K562 (cell line): ENCODE measurements around the gene COL20A1. TPM values are rescaled to one million over a fixed set of nuclear protein-coding genes. Genes with fewer than 3 reads are reported as not detected.

Experiments used
- BMI1 ChIP-seq: fragments of 150-350 bp; IDR thresholded peaks from 2 replicates; pipeline ENCODE4 v1.6.1; 2014; ENCODE audit warnings: low read length
- CLOCK ChIP-seq: fragments of 250-450 bp; sonication (Bioruptor Pico); IDR thresholded peaks from 2 replicates; pipeline ENCODE4 v1.4.0; 2020; ENCODE audit warnings: mild to moderate bottlenecking, moderate library complexity, borderline replicate concordance
- FOXJ2 ChIP-seq: fragments of 200-800 bp; sonication (Bioruptor generic); IDR thresholded peaks from 2 replicates; pipeline ENCODE4 v1.6.1; 2016; ENCODE audit warnings: missing genetic modification characterization, missing compliant biosample characterization
- HNRNPK ChIP-seq: fragments of 200-400 bp; formaldehyde crosslinking; IDR thresholded peaks from one replicate; pipeline ENCODE4 v1.6.1; 2018; ENCODE audit warnings: mild to moderate bottlenecking, low read depth, low read length; ENCODE audit not compliant: poor library complexity, severe bottlenecking
- ID3 ChIP-seq, 2 experiments: fragments of 250-450 bp in 1 of 2; fragments of 450-650 bp in 1 of 2; sonication (Bioruptor Pico) in 1 of 2; IDR thresholded peaks; 2 replicates each; pipeline versions ENCODE4 v1.6.1 to v1.8.0; 2016 to 2021; ENCODE audit warnings: mild to moderate bottlenecking in 2 of 2, moderate library complexity in 2 of 2, missing compliant biosample characterization in 1 of 2, missing genetic modification characterization in 1 of 2
- NBN ChIP-seq: fragments of 450-650 bp; IDR thresholded peaks from 2 replicates; pipeline ENCODE4 v1.6.1; 2016; ENCODE audit warnings: low read depth, mild to moderate bottlenecking
- PURB ChIP-seq: sonication (generic); formaldehyde crosslinking; IDR thresholded peaks from 2 replicates; pipeline ENCODE4 v1.9.0; 2021; ENCODE audit warnings: low read depth, mild to moderate bottlenecking, missing genetic modification reagents
- SPI1 ChIP-seq: IDR thresholded peaks from 2 replicates; pipeline ENCODE4 v1.6.1; 2011; ENCODE audit warnings: low read depth, low read length, control low read depth, borderline replicate concordance
- SRSF9 ChIP-seq: fragments of 200-400 bp; formaldehyde crosslinking; IDR thresholded peaks from 2 replicates; pipeline ENCODE4 v1.6.1; 2017; ENCODE audit warnings: low read depth, low read length, borderline replicate concordance
- ZNF124 ChIP-seq: sonication (generic); formaldehyde crosslinking; IDR thresholded peaks from 2 replicates; pipeline ENCODE4 v1.8.1; 2022; ENCODE audit warnings: missing genetic modification reagents
- ZNF175 ChIP-seq: fragments of 200-800 bp; sonication (Bioruptor generic); IDR thresholded peaks from 2 replicates; pipeline ENCODE4 v1.6.1; 2016; ENCODE audit warnings: low read depth, mild to moderate bottlenecking, missing genetic modification characterization, missing compliant biosample characterization
- ZNF318 ChIP-seq, 2 experiments: fragments of 450-650 bp; IDR thresholded peaks; 2 replicates each; pipeline ENCODE4 v1.6.1; 2016; ENCODE audit warnings: mild to moderate bottlenecking in 2 of 2, borderline replicate concordance in 1 of 2, low read depth in 1 of 2, moderate library complexity in 1 of 2
- ZNF586 ChIP-seq: fragments of 450-650 bp; formaldehyde crosslinking; conservative IDR thresholded peaks from 2 replicates; pipeline ENCODE4 v1.4.0; 2020; ENCODE audit warnings: mild to moderate bottlenecking, moderate library complexity
- ZNF696 ChIP-seq: fragments of 250-450 bp; sonication (Bioruptor Pico); conservative IDR thresholded peaks from 2 replicates; pipeline ENCODE4 v1.4.0; 2020; ENCODE audit warnings: mild to moderate bottlenecking, moderate library complexity
- ZNF76 ChIP-seq: fragments of 250-450 bp; sonication (Bioruptor Pico); IDR thresholded peaks from 2 replicates; pipeline ENCODE4 v1.4.0; 2020; ENCODE audit warnings: mild to moderate bottlenecking, moderate library complexity, borderline replicate concordance
- polyA plus RNA-seq, 8 experiments: library from polyadenylated mRNA; depleted of rRNA in 4 of 8; stranded (reverse) in 5 of 8; unstranded in 3 of 8; fragments of >200 nt; fragmentation: Nextera tagmentation in 2 of 8; fragmentation: Illumina TruSeq in 1 of 8; extraction: Ambion mirVana in 2 of 8; extraction: Trizol in 1 of 8; gene quantifications; 2 replicates each; pipeline versions ENCODE4 v1.2.1 to v1.2.3, GENCODE V29; 2011 to 2014; ENCODE audit warnings: inconsistent platforms in 1 of 8, missing spikeins in 1 of 8
- total RNA-seq, 7 experiments: library from RNA; depleted of rRNA in 6 of 7; stranded (reverse); fragments of >200 nt in 6 of 7; fragmentation: Illumina TruSeq in 2 of 7; extraction: Trizol in 2 of 7; gene quantifications; 2 replicates each; pipeline versions ENCODE4 v1.2.1 to v1.2.3, GENCODE V29; 2011 to 2021; ENCODE audit warnings: low replicate concordance in 1 of 7

The COL20A1 gene
- total and polyA plus RNA-seq, 9 of the 15 experiments (the other 6 are each of a cell fraction or from before 2014, with no cell fraction given), result not detected

- TF ChIP-seq ZNF318 (IDR thresholded peaks at IDR 0.05; ENCODE audit: borderline replicate concordance in 1 of 2, low read depth in 1 of 2) (no peak), PURB (no peak), ZNF696 (CRISPR knock-in tag) (no peak), FOXJ2 (tag) (no peak), CLOCK (CRISPR knock-in tag) (no peak), SRSF9 (no peak), ZNF175 (CRISPR knock-in tag) (peak; percentile 92), NBN (no peak), BMI1 (no peak), ID3 (CRISPR knock-in tag; IDR thresholded peaks at IDR 0.05) (no peak), ID3 (tag; IDR thresholded peaks at IDR 0.05) (peak; percentile 97), ZNF76 (peak; percentile 97), ZNF124 (CRISPR knock-in tag) (no peak), SPI1 (no peak), HNRNPK (no peak), ZNF586 (no peak)
These were observed 29.0 kb upstream of the COL20A1 start (continued) for GRCh38 chr20:63264000-63264399.
